GM19438 (cell line): ENCODE data around the gene SMIM8.
"Not testable (repeated sequence)": the region's sequence is repeated elsewhere in the genome, so short reads cannot be mapped to it uniquely, and the experiment has no call there.

Experiments
- ATAC-seq: cut with Tn5 transposase; IDR thresholded peaks from one replicate; pipeline ENCODE4 v1.9.1; 2021; ENCODE audit warnings: low read depth; ENCODE audit not compliant: unreplicated experiment

Gene SMIM8, protein sequence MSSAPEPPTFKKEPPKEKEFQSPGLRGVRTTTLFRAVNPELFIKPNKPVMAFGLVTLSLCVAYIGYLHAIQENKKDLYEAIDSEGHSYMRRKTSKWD

DNA sequence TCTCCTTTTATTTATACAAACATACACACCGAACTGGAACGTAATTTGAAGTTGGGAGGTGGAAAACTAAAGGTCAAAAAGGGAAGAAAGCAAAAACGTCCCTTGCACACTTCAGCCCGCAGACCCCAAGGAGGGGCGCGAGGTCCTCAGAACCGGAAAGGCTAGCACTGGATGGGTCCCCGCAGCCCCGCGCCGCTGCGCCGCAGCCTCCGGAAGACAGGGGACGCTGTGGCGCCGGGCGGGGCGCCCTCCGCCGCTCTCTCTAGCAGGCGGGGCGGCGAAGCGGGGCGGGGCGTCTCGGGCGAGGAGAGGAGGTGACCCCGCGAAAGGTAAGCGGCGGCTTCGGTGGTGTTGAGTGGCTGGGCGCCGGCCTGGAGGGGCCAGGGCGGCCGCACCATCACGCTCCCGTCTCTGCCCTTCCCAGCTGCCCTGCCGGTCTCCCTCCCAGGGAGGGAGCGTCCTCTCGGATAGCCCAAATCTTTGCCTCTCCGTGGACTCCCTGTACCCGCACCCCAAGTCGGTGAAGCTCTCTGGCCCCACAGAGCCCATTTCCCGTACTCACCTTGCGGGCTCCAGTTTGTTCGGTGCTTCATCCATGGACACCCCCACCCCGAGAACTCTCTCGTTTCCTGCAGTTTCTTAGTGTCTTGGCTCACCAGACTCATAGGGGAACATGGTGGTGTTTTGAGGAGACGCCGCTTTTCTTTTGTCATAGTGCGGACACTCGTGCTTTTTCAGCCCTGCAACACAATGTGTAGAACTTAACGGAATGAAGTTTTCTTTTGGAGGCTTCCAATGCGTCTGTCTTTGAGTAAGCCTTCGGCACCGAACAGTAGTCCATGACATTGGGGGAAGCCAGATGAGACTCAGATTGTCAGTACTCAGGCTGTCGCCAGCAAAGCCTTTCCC lies at the start of gene SMIM8:
Gene SMIM8 (plus strand): TSS at position 285 of the 909 bp plus-strand sequence. CDS start 14,444 bp downstream, outside the sequence.
- peak; percentile 100 for ATAC-seq

- ATAC-seq: no peak
Observed at GRCh38 chr6:87274660-87275274, 47.6 kb upstream of the SMIM8 start.

GRCh38 chr6:87276624-87277023 lies 45.8 kb upstream of the SMIM8 start:
- ATAC-seq: no peak

DNA sequence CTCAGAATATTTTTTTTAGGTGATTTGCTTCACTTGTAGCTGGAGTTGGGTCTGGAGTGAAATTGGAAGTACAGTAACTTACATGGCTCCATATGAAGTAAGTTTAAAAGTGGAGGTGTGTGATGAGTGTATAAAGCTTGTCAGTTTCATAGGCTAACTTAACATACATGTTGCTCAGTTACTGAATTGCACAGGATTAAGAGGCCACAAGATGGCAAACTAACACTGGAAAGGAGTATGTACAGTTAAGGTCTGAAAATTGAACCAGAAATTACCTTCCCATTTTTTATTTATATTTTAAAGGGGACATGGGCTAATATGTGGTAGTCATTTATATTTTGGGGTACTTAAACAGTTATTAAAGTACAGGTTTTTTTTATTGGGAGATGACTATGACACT lies 45.3 kb upstream of the SMIM8 start:
- ATAC-seq: no peak

DNA sequence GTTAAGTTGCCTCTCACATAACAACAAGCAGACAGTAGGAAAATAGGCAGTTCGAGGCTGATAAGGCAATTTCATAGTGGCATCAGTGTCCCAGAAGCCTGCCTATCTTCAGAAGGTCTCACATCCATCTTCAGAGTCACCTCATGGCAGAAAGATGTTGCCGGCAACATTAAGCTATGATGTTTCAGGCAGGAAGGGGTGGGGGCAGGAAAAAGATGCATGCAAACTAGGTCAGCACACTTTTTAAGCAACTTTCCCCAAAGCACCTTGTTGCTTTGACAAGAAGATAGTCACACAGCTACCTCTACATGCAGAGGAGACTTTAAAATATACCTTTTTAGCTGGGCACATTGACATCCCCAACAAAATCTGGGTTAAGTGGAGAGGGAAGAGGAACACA lies 43.2 kb upstream of the SMIM8 start:
- ATAC-seq: no peak

GRCh38 chr6:87281426-87281825 lies 41.0 kb upstream of the SMIM8 start:
- no peak for ATAC-seq

DNA sequence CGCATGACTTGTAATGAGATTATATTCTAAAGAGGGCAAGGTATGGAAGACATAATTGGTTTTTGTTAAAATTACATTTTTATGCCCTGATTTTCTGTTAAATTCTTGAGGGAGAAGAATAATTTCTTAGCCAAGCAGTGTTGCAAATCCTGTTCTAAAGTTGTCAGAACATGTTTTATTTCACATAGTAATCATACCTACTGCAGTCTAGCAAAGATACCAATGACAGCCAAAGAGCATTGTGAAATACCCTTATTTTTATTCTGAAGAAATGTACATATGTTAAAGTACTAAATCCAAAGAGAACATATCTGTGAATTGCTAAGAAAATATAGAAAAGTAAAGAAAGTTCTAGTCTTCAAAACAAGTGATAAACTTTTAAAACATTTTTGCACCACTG lies 39.6 kb upstream of the SMIM8 start:
- no peak for ATAC-seq

GRCh38 chr6:87283461-87283860 lies 38.9 kb upstream of the SMIM8 start:
- no peak for ATAC-seq

DNA sequence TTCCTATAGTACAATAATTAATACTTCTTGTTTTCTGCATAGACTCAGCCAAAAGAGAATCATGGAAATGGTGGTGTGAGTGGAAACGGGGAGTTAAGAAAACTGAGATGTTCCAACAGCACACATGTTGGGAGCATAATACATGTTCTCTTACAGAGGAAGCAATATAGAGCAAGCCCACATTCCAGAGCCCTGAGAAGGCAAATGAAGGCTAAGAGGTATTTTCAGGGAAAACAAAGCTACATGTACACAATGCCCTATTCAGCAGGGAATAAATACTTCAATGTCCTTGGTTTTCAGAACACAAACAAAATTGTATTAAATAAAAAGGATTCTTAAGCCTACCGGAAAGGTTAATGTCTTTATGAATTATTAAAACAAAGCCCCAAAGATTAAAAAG lies 35.1 kb upstream of the SMIM8 start:
- no peak for ATAC-seq

DNA sequence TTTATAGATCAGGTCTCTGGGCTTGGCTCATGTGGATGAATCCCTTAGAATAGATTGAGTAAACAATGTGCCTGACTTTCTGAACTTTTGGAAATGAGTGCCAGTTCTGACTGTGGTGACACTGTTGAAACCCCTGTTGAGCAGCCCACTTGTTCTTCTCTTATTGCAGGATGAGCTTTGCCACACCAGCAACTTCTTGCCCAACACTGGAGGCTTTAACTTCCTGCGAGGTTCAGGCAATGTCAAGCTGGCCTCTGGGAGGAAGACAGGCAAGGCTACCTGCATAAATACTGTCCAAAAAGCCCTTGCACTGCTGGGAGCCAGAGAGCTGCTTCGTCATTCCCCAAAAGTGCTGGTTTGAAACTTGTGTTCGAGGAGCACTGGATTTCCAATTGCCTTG lies 32.8 kb upstream of the SMIM8 start:
- ATAC-seq: no peak

GRCh38 chr6:87291883-87292282 lies 30.5 kb upstream of the SMIM8 start:
- no peak for ATAC-seq

GRCh38 chr6:87293526-87293925 lies 28.9 kb upstream of the SMIM8 start:
- ATAC-seq: no peak

DNA sequence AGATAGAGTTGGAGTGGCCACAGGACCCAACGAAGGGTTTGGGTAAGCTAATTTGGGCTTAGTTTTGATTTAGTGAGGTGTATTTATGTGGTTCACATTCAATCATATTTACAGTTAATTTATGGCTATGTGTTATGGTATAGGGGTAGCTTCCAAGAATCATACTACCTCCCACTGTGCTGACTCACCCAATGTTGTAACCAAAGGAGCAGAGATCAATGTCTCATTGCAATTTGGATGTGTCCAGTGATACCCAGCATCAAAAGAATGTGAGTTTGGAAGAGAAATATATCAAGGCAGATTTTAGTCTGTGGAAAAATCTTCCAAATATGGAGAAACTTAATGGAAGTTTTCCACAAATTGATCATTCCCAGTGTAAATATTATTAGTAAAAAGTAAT lies 25.3 kb upstream of the SMIM8 start:
- ATAC-seq: no peak

GRCh38 chr6:87301277-87301676 lies 21.1 kb upstream of the SMIM8 start:
- not testable (repeated sequence) for ATAC-seq

GRCh38 chr6:87308970-87309369 lies 13.4 kb upstream of the SMIM8 start:
- ATAC-seq: no peak

GRCh38 chr6:87312860-87313259 lies 9.5 kb upstream of the SMIM8 start:
- ATAC-seq: no peak

DNA sequence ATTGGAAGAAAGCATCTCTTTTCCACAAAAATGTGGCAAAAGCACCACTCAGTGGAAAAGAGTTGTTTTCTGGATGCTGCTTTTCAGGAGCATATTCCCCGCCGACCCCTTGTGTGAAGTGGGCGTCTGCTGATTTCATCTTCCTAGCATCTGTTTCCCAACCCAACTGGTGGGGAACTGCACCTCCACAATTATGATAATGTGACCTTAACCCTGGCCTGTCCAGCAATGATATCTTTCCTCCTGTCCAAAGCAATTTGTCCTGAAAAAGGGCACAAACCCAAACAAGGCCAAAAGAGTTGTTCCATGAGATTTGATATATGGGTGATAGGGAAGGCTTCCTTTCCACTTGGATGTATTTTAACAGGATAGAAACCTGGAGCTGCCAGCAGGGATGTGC lies 7.3 kb upstream of the SMIM8 start:
- ATAC-seq: no peak

DNA sequence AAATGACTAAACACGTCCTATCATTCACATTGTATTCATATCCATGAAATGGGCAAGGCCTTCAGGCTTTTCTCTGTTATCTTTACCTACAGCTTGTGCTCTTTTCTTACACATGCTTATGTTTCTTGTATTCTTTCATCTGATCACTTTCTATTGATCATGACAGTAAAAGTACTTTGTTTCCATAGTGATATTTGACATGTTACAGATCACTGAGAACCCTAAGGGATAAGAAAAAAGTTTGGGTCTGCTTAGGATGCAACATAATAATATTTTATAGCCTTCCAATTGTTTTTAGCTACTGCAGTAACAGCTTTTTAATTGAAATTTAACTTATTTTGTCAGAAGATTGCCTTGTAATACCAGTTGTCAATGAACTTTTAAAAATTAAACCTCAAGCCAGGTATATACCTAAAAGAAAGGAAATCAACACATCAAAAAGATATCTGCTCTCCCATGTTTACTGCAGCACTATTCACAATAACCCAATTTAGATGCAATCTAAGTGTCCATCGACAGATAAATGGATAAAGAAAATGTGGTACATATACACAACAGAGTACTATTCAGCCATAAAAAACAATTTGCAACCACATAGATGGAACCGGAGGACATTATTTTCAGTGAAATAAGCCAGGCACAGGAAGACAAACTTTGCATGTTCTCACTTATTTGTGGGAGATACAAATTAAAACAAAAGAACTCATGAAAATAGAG lies 3.0 kb upstream of the SMIM8 start:
- ATAC-seq: no peak

- not testable (repeated sequence) for ATAC-seq
Observed at GRCh38 chr6:87323880-87324279, 1.5 kb downstream of the SMIM8 start.

DNA sequence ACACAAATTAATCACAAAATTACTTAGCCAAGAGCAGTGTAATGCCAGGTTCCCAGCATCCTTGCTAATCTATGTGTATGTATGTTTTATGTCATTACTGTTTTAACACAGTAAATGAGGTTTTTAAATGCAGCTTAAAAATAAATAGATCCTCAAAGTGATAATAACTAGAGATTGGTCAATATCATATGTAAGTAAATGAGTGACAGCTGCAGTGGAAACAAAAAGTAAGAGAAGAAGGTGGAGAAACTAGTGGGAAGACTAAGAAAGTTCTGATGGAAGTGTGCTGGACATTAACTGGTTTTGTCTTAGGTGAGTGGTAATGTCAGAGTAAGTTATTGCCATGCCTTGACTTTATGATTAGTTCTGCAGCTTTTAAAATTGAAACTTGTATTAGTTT lies 8.6 kb downstream of the SMIM8 start:
- ATAC-seq: no peak

GRCh38 chr6:87333033-87333432 lies 10.6 kb downstream of the SMIM8 start:
- no peak for ATAC-seq
